Activated T-cell treated with anti-CD3 and anti-CD28 coated beads, Interleukin-2, amount 50 U/mL, for 24 hours (primary cell): Measurements from ENCODE around the gene TSPAN5.
A peak's percentile ranks its signal among the peaks of the same experiment; 100 is the strongest.

Experiments
- DNase-seq: peaks from one replicate; pipeline ENCODE4 v3.0.0-alpha.2; 2020
- H3K27ac Mint-ChIP-seq: 2 replicates; pipeline ENCODE4 v1.8.0; 2020; ENCODE audit warnings: mild to moderate bottlenecking, mixed read lengths
- H3K27me3 Mint-ChIP-seq: 2 replicates; pipeline ENCODE4 v1.8.0; 2020; ENCODE audit warnings: mixed read lengths
- H3K36me3 Mint-ChIP-seq: 2 replicates; pipeline ENCODE4 v1.8.0; 2020; ENCODE audit warnings: low read depth, mixed read lengths
- H3K4me1 Mint-ChIP-seq: 2 replicates; pipeline ENCODE4 v1.8.0; 2020; ENCODE audit warnings: low read depth, mixed read lengths
- H3K4me3 Mint-ChIP-seq: 2 replicates; pipeline ENCODE4 v1.8.0; 2020; ENCODE audit warnings: mild to moderate bottlenecking, moderate library complexity, mixed read lengths
- H3K9me3 Mint-ChIP-seq: 2 replicates; pipeline ENCODE4 v1.8.0; 2020; ENCODE audit warnings: mixed read lengths

The TSPAN5 gene

GRCh38 chr4:98564852-98565251 is 93.6 kb downstream of the TSPAN5 start:
- H3K4me3 Mint-ChIP-seq: no peak overlapping the region

GRCh38 chr4:98560321-98560720 is 98.1 kb downstream of the TSPAN5 start:
- peaks cover 3% of the 10 kb centered on the region for H3K36me3 Mint-ChIP-seq
- H3K27ac Mint-ChIP-seq: no peak overlapping the region
- H3K4me3 Mint-ChIP-seq: no peak overlapping the region
- H3K4me1 Mint-ChIP-seq: peaks cover 29% of the 10 kb centered on the region
- no peaks in the 10 kb centered on the region for H3K27me3 Mint-ChIP-seq
- DNase-seq: no peak
- no peaks in the 10 kb centered on the region for H3K9me3 Mint-ChIP-seq

More at GRCh38 chr4:98564852-98565251, 93.6 kb downstream of the TSPAN5 start:
- Mint-ChIP-seq H3K36me3 (peaks cover 13% of the 10 kb centered on the region), H3K27ac (no peak overlapping the region), H3K9me3 (no peaks in the 10 kb centered on the region), H3K4me1 (peaks cover 35% of the 10 kb centered on the region), H3K27me3 (no peaks in the 10 kb centered on the region)
- DNase-seq: no peak

- Mint-ChIP-seq H3K36me3 (peaks cover 6% of the 10 kb centered on the region), H3K4me1 (peaks cover 30% of the 10 kb centered on the region), H3K27me3 (no peaks in the 10 kb centered on the region), H3K4me3 (no peak overlapping the region), H3K9me3 (no peaks in the 10 kb centered on the region), H3K27ac (no peak overlapping the region)
- no peak for DNase-seq
Observed at GRCh38 chr4:98558471-98559169, 99.8 kb downstream of the TSPAN5 start.

DNA sequence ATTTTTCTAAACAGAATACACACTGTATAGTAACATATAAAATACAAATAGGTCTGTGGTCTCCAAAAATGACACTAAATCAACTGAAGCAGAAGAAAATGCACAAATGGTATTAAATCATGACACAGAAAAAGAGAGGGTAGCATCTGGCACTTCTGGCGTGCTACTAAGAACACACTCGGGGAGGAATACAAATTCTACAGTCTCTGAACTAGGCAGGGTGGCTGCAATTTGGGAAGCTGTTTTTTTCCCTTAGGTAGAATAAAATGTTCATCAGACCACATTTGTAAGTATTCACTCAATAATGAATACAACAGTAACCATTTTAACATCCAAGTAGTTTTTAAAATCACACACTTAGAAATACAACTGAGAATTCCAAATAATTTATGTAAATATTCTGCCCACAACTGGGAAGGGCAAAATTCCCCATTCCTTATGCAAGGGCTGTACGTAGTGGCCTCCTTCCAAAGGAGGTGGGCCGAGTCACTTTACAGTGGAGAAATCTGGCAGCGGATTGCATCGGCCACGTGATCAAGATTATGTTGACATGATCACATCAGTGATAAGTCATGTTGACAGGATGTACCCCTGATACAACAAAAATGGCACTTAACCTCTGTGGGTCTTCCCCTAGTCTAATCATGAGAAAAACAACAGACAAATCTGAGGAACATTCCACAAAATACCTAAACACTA is 101.1 kb downstream of the TSPAN5 start:
- Mint-ChIP-seq H3K27ac (no peak overlapping the region), H3K4me1 (peaks cover 32% of the 10 kb centered on the region), H3K9me3 (no peaks in the 10 kb centered on the region), H3K27me3 (no peaks in the 10 kb centered on the region), H3K36me3 (peaks cover 10% of the 10 kb centered on the region), H3K4me3 (no peak overlapping the region)
- no peak for DNase-seq

GRCh38 chr4:98556451-98556850 is 102.0 kb downstream of the TSPAN5 start:
- peaks cover 38% of the 10 kb centered on the region for H3K4me1 Mint-ChIP-seq
- peaks cover 5% of the 10 kb centered on the region for H3K9me3 Mint-ChIP-seq
- no peaks in the 10 kb centered on the region for H3K27me3 Mint-ChIP-seq
- no peak overlapping the region for H3K27ac Mint-ChIP-seq
- peaks cover 13% of the 10 kb centered on the region for H3K36me3 Mint-ChIP-seq
- no peak for DNase-seq
- H3K4me3 Mint-ChIP-seq: no peak overlapping the region

DNA sequence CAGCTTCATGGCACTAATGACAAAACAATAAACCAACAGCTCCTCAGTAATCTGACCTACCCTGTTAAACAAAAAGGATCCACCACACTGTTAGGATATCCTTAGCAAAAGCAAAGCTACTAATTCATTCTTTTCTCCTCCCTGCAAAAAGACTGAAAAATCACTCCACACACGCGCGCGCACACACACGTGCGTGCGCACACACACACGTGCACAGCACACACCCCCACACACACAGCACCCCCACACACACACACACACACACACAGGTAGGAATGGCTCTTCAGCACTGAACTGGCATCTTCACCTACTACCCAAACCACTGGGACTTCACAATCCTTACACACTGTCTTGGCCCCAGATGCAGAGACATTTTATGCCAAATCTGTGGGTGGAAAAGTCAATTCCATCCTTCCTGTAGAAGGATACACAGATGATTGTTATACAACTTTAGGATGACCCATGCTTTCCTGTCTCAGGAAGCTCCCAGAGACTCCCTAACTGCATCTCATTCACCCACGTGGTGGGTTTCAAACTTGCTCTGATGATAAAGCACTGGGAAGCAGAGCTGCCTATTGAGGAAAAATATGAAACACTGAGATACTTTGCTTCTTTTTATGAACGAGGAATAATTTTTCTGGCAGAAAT is 102.5 kb downstream of the TSPAN5 start:
- Mint-ChIP-seq H3K36me3 (peaks cover 17% of the 10 kb centered on the region), H3K27ac (no peak overlapping the region), H3K27me3 (no peaks in the 10 kb centered on the region), H3K4me3 (no peak overlapping the region), H3K9me3 (peaks cover 5% of the 10 kb centered on the region), H3K4me1 (peaks cover 38% of the 10 kb centered on the region)
- no peak for DNase-seq

DNA sequence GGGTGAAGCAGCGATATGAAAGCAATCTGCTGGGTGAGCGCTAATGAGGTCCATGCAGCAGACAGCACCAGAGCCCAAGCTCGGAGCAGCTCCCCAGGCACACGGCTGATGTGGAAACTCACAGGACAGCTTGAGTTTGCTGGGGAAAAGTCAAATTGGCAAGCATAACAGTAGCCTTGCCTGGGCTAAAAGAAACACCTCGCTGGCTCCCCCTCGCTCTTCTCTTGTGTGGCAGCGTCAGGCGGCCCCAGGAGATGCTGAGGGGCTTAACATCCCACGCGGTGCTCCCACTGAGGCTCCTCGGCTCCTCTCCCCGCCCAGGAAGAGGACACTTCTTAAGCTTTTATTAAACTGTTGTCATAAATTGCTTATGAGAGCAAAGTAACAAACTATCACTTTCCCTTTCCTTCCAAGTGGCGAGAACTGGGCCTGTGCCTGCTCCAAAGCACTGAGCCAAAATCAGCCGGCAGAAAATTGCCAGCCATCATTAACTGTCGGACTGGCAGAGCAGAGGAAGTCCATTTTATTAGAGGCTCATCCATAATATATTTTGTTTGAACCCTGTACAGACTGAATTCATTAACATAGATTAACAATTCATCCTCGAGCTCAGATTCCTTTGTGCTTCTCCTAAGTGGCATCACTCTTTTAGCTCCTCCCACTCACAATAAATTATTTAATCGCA is 111.4 kb downstream of the TSPAN5 start:
- Mint-ChIP-seq H3K9me3 (peaks cover 10% of the 10 kb centered on the region), H3K4me1 (peaks cover 27% of the 10 kb centered on the region), H3K36me3 (peaks cover 9% of the 10 kb centered on the region), H3K27me3 (no peaks in the 10 kb centered on the region), H3K27ac (no peak overlapping the region), H3K4me3 (no peak overlapping the region)
- DNase-seq: no peak

DNA sequence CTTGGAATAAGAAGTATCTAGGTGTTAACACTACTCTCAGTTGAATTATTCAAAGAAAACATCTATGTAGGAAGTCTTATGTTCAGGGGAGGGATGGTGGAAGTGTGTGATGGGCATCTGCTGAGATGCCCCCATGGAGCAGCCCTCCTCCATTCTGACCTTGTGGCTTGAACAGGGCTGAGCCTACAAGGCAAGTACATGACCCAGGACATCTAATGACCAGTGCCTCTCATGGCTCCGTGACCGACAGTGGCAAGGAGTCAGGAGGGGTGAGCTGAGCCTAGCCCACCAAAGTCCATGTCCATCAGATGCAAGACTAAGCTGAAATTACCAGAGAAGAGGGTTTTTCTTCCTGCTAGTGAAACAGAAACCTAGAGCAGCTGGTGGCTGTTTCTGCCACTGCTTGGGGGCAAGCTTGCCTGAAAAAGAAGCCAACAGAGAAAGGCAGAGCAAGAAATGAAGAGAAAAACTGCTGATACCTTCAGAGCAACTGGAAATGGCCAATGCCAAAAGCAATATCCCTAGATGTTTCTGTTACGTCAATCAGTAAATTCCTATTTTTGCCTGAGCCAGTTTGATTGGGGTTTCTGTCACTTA is 113.5 kb downstream of the TSPAN5 start:
- H3K9me3 Mint-ChIP-seq: no peaks in the 10 kb centered on the region
- no peaks in the 10 kb centered on the region for H3K27me3 Mint-ChIP-seq
- peak overlapping the region; percentile 12 for H3K27ac Mint-ChIP-seq
- peaks cover 3% of the 10 kb centered on the region for H3K36me3 Mint-ChIP-seq
- no peak overlapping the region for H3K4me3 Mint-ChIP-seq
- H3K4me1 Mint-ChIP-seq: peaks cover 23% of the 10 kb centered on the region
- no peak for DNase-seq

- peaks cover 3% of the 10 kb centered on the region for H3K36me3 Mint-ChIP-seq
- H3K4me1 Mint-ChIP-seq: peaks cover 23% of the 10 kb centered on the region
- DNase-seq: no peak
- H3K9me3 Mint-ChIP-seq: no peaks in the 10 kb centered on the region
- H3K27me3 Mint-ChIP-seq: no peaks in the 10 kb centered on the region
- H3K4me3 Mint-ChIP-seq: no peak overlapping the region
- peak overlapping the region; percentile 12 for H3K27ac Mint-ChIP-seq
Observed at GRCh38 chr4:98544141-98544817, 114.1 kb downstream of the TSPAN5 start.

DNA sequence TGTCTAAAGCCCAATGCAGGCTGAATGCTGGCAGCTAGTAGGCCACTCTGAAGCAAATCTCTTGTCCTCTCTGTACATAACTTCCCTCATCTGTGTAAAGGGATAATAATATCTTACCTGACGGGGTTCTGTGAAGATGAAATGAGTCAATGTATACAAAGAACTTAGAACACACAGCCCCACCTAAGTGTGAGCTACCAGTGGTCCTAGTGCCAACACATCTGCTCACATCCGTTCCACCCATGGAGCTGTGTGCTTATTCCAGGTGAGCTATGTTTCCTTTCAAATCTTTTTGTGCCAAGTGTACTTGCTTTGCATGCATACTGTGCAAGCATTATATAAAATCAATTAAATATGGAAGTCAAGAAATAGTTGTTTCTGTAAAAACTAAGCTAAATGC is 116.4 kb downstream of the TSPAN5 start:
- peaks cover 21% of the 10 kb centered on the region for H3K4me1 Mint-ChIP-seq
- H3K27me3 Mint-ChIP-seq: no peaks in the 10 kb centered on the region
- peaks cover 5% of the 10 kb centered on the region for H3K36me3 Mint-ChIP-seq
- H3K27ac Mint-ChIP-seq: no peak overlapping the region
- no peaks in the 10 kb centered on the region for H3K9me3 Mint-ChIP-seq
- no peak overlapping the region for H3K4me3 Mint-ChIP-seq
- DNase-seq: no peak

DNA sequence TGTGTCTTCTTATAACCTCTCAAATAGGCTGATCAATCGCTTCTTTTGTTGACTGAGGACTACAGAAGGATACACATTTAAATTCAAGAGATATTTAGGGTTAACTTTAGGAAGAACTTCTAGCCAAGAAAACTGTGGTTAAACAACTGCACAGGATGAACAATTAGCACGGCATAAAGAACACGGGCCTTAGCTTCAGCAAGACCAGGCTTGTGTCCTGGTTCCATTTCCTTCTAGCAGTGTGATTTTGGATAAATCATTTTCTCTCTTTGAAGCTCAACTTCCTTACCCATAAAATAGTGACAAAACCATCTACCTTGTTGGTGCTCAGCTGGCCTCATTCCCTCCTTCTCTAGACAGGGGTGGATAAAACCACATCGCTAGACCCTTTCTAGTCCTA is 117.6 kb downstream of the TSPAN5 start:
- Mint-ChIP-seq H3K4me1 (peaks cover 17% of the 10 kb centered on the region), H3K36me3 (peaks cover 9% of the 10 kb centered on the region), H3K9me3 (no peaks in the 10 kb centered on the region), H3K4me3 (no peak overlapping the region), H3K27ac (no peak overlapping the region), H3K27me3 (no peaks in the 10 kb centered on the region)
- DNase-seq: no peak

GRCh38 chr4:98539741-98540140 is 118.7 kb downstream of the TSPAN5 start:
- Mint-ChIP-seq H3K4me1 (peaks cover 12% of the 10 kb centered on the region), H3K9me3 (no peaks in the 10 kb centered on the region), H3K27me3 (no peaks in the 10 kb centered on the region), H3K36me3 (peaks cover 11% of the 10 kb centered on the region), H3K4me3 (no peak overlapping the region), H3K27ac (no peak overlapping the region)
- DNase-seq: no peak

GRCh38 chr4:98539299-98539698 is 119.1 kb downstream of the TSPAN5 start:
- no peaks in the 10 kb centered on the region for H3K9me3 Mint-ChIP-seq
- H3K27ac Mint-ChIP-seq: no peak overlapping the region
- H3K36me3 Mint-ChIP-seq: peaks cover 11% of the 10 kb centered on the region
- no peaks in the 10 kb centered on the region for H3K27me3 Mint-ChIP-seq
- peaks cover 12% of the 10 kb centered on the region for H3K4me1 Mint-ChIP-seq
- no peak overlapping the region for H3K4me3 Mint-ChIP-seq
- DNase-seq: no peak

GRCh38 chr4:98536631-98537030 is 121.8 kb downstream of the TSPAN5 start:
- peaks cover 16% of the 10 kb centered on the region for H3K4me1 Mint-ChIP-seq
- H3K36me3 Mint-ChIP-seq: peaks cover 15% of the 10 kb centered on the region

More at GRCh38 chr4:98536631-98537030, 121.8 kb downstream of the TSPAN5 start:
- no peaks in the 10 kb centered on the region for H3K27me3 Mint-ChIP-seq
- peaks cover 3% of the 10 kb centered on the region for H3K9me3 Mint-ChIP-seq
- H3K27ac Mint-ChIP-seq: no peak overlapping the region
- H3K4me3 Mint-ChIP-seq: no peak overlapping the region
- no peak for DNase-seq
